Erythroblast (primary cell): ENCODE measurements around the gene CRYGS.

Experiments
- GATA1 ChIP-seq: IDR thresholded peaks from 2 replicates; pipeline ENCODE4 v1.6.1; 2011; ENCODE audit warnings: low read depth, mild to moderate bottlenecking, control low read depth, low read length, moderate library complexity
- POLR2A ChIP-seq: IDR thresholded peaks from 2 replicates; pipeline ENCODE4 v1.6.1; 2011; ENCODE audit warnings: mild to moderate bottlenecking, low read length

DNA sequence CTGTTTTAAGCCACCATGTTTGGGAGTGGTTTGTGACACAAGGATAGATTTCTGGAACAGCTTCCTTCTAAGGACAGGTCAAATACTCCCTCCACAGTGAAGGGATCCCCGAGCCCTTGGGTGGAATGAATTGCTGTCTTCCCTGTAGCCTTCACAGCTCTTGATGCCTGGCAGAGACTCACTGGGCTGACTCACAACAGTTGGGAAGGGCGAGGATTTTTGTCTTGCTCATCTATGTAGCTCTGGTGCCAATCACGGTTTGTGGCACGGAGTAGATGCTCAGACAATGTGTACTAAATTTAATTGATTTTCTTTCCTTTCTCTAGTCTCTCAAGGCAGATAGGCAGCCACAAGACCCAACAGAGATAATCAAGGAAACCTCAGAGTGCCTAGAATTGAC lies 27.0 kb downstream of the CRYGS start:
- TF ChIP-seq POLR2A (no peak), GATA1 (no peak)
